GM19372 (cell line): ENCODE results near the gene ADGRL3.
"Not testable (repeated sequence)": the region's sequence is repeated elsewhere in the genome, so short reads cannot be mapped to it uniquely, and the experiment has no call there.

ENCODE experiments used
- ATAC-seq: cut with Tn5 transposase; IDR thresholded peaks from one replicate; pipeline ENCODE4 v1.9.1; 2021; ENCODE audit warnings: mild to moderate bottlenecking, low read depth, moderate library complexity; ENCODE audit not compliant: unreplicated experiment

The ADGRL3 gene

GRCh38 chr4:61714387-61714911 lies 514.3 kb downstream of the ADGRL3 start:
- ATAC-seq, result no peak

GRCh38 chr4:61716426-61716825 lies 516.3 kb downstream of the ADGRL3 start:
- no peak for ATAC-seq

GRCh38 chr4:61723492-61723891 lies 523.4 kb downstream of the ADGRL3 start:
- no peak for ATAC-seq

GRCh38 chr4:61727286-61727685 lies 527.2 kb downstream of the ADGRL3 start:
- ATAC-seq, result no peak

- no peak for ATAC-seq
Observed at GRCh38 chr4:61734409-61734808, 534.3 kb downstream of the ADGRL3 start.

GRCh38 chr4:61739887-61740286 lies 539.8 kb downstream of the ADGRL3 start:
- ATAC-seq, result no peak

GRCh38 chr4:61740886-61741285 lies 540.8 kb downstream of the ADGRL3 start:
- ATAC-seq, result no peak

GRCh38 chr4:61741327-61742096 lies 541.4 kb downstream of the ADGRL3 start:
- ATAC-seq, result no peak

GRCh38 chr4:61750810-61751209 lies 550.7 kb downstream of the ADGRL3 start:
- no peak for ATAC-seq

- no peak for ATAC-seq
Observed at GRCh38 chr4:61752617-61753016, 552.5 kb downstream of the ADGRL3 start.

GRCh38 chr4:61753739-61754138 lies 553.6 kb downstream of the ADGRL3 start:
- ATAC-seq, result no peak

GRCh38 chr4:61756937-61757336 lies 556.8 kb downstream of the ADGRL3 start:
- not testable (repeated sequence) for ATAC-seq

- not testable (repeated sequence) for ATAC-seq
Observed at GRCh38 chr4:61757983-61758382, 557.9 kb downstream of the ADGRL3 start.

- not testable (repeated sequence) for ATAC-seq
Observed at GRCh38 chr4:61758596-61758995, 558.5 kb downstream of the ADGRL3 start.

GRCh38 chr4:61759245-61759644 lies 559.1 kb downstream of the ADGRL3 start:
- not testable (repeated sequence) for ATAC-seq

GRCh38 chr4:61759885-61760284 lies 559.8 kb downstream of the ADGRL3 start:
- ATAC-seq, result not testable (repeated sequence)

GRCh38 chr4:61760820-61761219 lies 560.7 kb downstream of the ADGRL3 start:
- no peak for ATAC-seq

GRCh38 chr4:61762722-61763627 lies 562.8 kb downstream of the ADGRL3 start:
- no peak for ATAC-seq

GRCh38 chr4:61763682-61764081 lies 563.6 kb downstream of the ADGRL3 start:
- ATAC-seq, result no peak

- ATAC-seq, result not testable (repeated sequence)
Observed at GRCh38 chr4:61764090-61764489, 564.0 kb downstream of the ADGRL3 start.
